SJSA1 (cell line): ENCODE measurements around the gene NABP1. TPM values are rescaled to one million over a fixed set of nuclear protein-coding genes. Genes with fewer than 3 reads are reported as not detected.

Experiments
- DNase-seq, 2 experiments: peaks; one replicate each; pipeline ENCODE4 v3.0.0-alpha.2; 2015 to 2020; ENCODE audit warnings: low spot score in 2 of 2, low read depth in 1 of 2
- H3K27ac ChIP-seq: fragments of 250-450 bp; sonication (Bioruptor Pico); 2 replicates; pipeline ENCODE4 v1.5.1; 2020; ENCODE audit warnings: mild to moderate bottlenecking, moderate library complexity
- H3K27me3 ChIP-seq: fragments of 250-450 bp; sonication (Bioruptor Pico); replicated peaks from 2 replicates; pipeline ENCODE4 v1.5.1; 2020; ENCODE audit warnings: mild to moderate bottlenecking, moderate library complexity
- H3K36me3 ChIP-seq: fragments of 250-450 bp; sonication (Bioruptor Pico); 2 replicates; pipeline ENCODE4 v1.5.1; 2020; ENCODE audit warnings: mild to moderate bottlenecking
- H3K4me1 ChIP-seq: fragments of 250-450 bp; sonication (Bioruptor Pico); replicated peaks from 2 replicates; pipeline ENCODE4 v1.6.1; 2021; ENCODE audit warnings: mild to moderate bottlenecking
- H3K4me3 ChIP-seq: fragments of 250-450 bp; sonication (Bioruptor Pico); 2 replicates; pipeline ENCODE4 v1.5.1; 2020; ENCODE audit warnings: mild to moderate bottlenecking
- H3K9me3 ChIP-seq: fragments of 250-450 bp; sonication (Bioruptor Pico); replicated peaks from 2 replicates; pipeline ENCODE4 v1.5.1; 2020; ENCODE audit warnings: mild to moderate bottlenecking
- total RNA-seq: library from RNA; depleted of rRNA; stranded (reverse); fragments of >200 nt; shearing (Covaris generic); gene quantifications from 2 replicates; pipeline ENCODE4 v1.2.3, GENCODE V29; 2014; rRNA removed

The NABP1 gene
- total RNA-seq, 1 experiment from 2014 or later, result 73.8 TPM

DNA sequence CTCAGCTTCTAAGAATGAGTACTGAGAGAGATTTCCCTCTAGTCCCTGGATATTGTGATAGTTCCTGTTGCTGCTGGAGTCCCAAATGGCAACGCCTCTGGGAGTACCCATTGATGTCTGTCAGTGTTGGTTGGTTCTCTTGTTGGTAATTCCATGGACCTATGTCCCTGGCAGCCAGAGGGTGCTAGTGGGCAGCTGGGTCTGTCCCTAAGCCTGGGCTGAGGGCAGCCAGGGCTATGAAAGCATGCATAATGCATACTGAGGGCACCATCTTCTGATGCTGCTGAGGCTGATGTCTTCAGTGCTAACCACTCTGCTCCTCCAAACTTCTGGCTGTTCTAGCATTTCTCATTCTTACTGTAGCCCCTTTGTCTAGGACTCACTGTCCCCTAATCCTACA lies 35.9 kb downstream of the NABP1 start:
- H3K9me3 ChIP-seq, result no peaks in the 10 kb centered on the region
- 0 out of 2 replicates have a peak, but pooled peaks cover 2% of the 10 kb centered on the region for H3K36me3 ChIP-seq
- peaks cover 15% of the 10 kb centered on the region for H3K4me1 ChIP-seq
- DNase-seq, result no peak
- H3K4me3 ChIP-seq, result no peak overlapping the region
- no peak overlapping the region for H3K27ac ChIP-seq
- no peaks in the 10 kb centered on the region for H3K27me3 ChIP-seq

GRCh38 chr2:191714925-191715324 lies 37.0 kb downstream of the NABP1 start:
- Histone ChIP-seq H3K4me3 (no peak overlapping the region), H3K4me1 (peaks cover 10% of the 10 kb centered on the region), H3K27me3 (no peaks in the 10 kb centered on the region), H3K36me3 (no peaks in the 10 kb centered on the region), H3K9me3 (no peaks in the 10 kb centered on the region), H3K27ac (no peak overlapping the region)
- DNase-seq, result no peak

GRCh38 chr2:191715471-191715870 lies 37.5 kb downstream of the NABP1 start:
- H3K4me1 ChIP-seq, result peaks cover 5% of the 10 kb centered on the region
- H3K9me3 ChIP-seq, result no peaks in the 10 kb centered on the region
- H3K27ac ChIP-seq, result no peak overlapping the region
- H3K27me3 ChIP-seq, result no peaks in the 10 kb centered on the region
- H3K4me3 ChIP-seq, result no peak overlapping the region
- DNase-seq, result no peak
- no peaks in the 10 kb centered on the region for H3K36me3 ChIP-seq

GRCh38 chr2:191719261-191719660 lies 41.3 kb downstream of the NABP1 start:
- Histone ChIP-seq H3K27ac (no peak overlapping the region), H3K4me1 (no peaks in the 10 kb centered on the region), H3K27me3 (no peaks in the 10 kb centered on the region), H3K9me3 (no peaks in the 10 kb centered on the region), H3K36me3 (no peaks in the 10 kb centered on the region), H3K4me3 (no peak overlapping the region)
- DNase-seq, result no peak

- no peaks in the 10 kb centered on the region for H3K36me3 ChIP-seq
- no peaks in the 10 kb centered on the region for H3K4me1 ChIP-seq
- H3K27me3 ChIP-seq, result no peaks in the 10 kb centered on the region
- no peak for DNase-seq
- H3K9me3 ChIP-seq, result no peaks in the 10 kb centered on the region
- H3K4me3 ChIP-seq, result no peak overlapping the region
- no peak overlapping the region for H3K27ac ChIP-seq
These were observed 42.0 kb downstream of the NABP1 start for GRCh38 chr2:191719938-191720337.

GRCh38 chr2:191721331-191721730 lies 43.4 kb downstream of the NABP1 start:
- H3K27ac ChIP-seq, result no peak overlapping the region
- DNase-seq, result no peak
- no peaks in the 10 kb centered on the region for H3K36me3 ChIP-seq
- no peaks in the 10 kb centered on the region for H3K27me3 ChIP-seq
- no peaks in the 10 kb centered on the region for H3K4me1 ChIP-seq
- no peak overlapping the region for H3K4me3 ChIP-seq
- H3K9me3 ChIP-seq, result no peaks in the 10 kb centered on the region

- no peak overlapping the region for H3K4me3 ChIP-seq
- no peaks in the 10 kb centered on the region for H3K9me3 ChIP-seq
- H3K4me1 ChIP-seq, result no peaks in the 10 kb centered on the region
- H3K27me3 ChIP-seq, result no peaks in the 10 kb centered on the region
- no peaks in the 10 kb centered on the region for H3K36me3 ChIP-seq
- H3K27ac ChIP-seq, result no peak overlapping the region
- no peak for DNase-seq
These were observed 46.1 kb downstream of the NABP1 start for GRCh38 chr2:191724015-191724414.

- Histone ChIP-seq H3K4me3 (no peak overlapping the region), H3K27ac (no peak overlapping the region), H3K27me3 (no peaks in the 10 kb centered on the region), H3K4me1 (no peaks in the 10 kb centered on the region), H3K9me3 (no peaks in the 10 kb centered on the region), H3K36me3 (no peaks in the 10 kb centered on the region)
- no peak for DNase-seq
These were observed 51.1 kb downstream of the NABP1 start for GRCh38 chr2:191728750-191729624.

GRCh38 chr2:191730263-191730662 lies 52.3 kb downstream of the NABP1 start:
- Histone ChIP-seq H3K27me3 (no peaks in the 10 kb centered on the region), H3K4me1 (no peaks in the 10 kb centered on the region), H3K9me3 (no peaks in the 10 kb centered on the region), H3K27ac (no peak overlapping the region), H3K36me3 (no peaks in the 10 kb centered on the region), H3K4me3 (no peak overlapping the region)
- DNase-seq, result no peak

Other genes starting within 250 kb of the NABP1 start
- gene CAVIN2, start 169.0 kb downstream of the NABP1 start, total RNA-seq, result 26.4 and 28.1 TPM in 2 replicates